Endothelial cell of umbilical vein (primary cell): ENCODE measurements around the gene POU6F1. TPM values are rescaled to one million over a fixed set of nuclear protein-coding genes. Genes with fewer than 3 reads are reported as not detected.

ENCODE experiments used
- BruUV-seq: library from RNA; stranded (reverse); fragments of 400-500 nt; replicated peaks from 2 replicates; lab custom pipeline; 2021; lab: Mats Ljungman, UMichigan
- CTCF ChIA-PET: fragments of 300-600, 350-600 bp; sonication (Branson Sonifier 250); formaldehyde crosslinking; loops from one replicate; lab custom pipeline; 2021; ENCODE audit warnings: antibody characterized with exemption, inconsistent platforms; lab: Charles Lee
- POLR2A ChIA-PET: fragments of 300-600, 350-600 bp; sonication (Branson Sonifier 250); formaldehyde crosslinking; loops from one replicate; lab custom pipeline; 2021; ENCODE audit warnings: antibody characterized with exemption, inconsistent platforms; lab: Charles Lee
- DNase-seq: peaks from one replicate; pipeline ENCODE4 v3.0.0-alpha.2; 2011; ENCODE audit warnings: low read depth, low spot score
- FAIRE-seq: peaks from 2 replicates; lab custom pipeline; 2011; peaks lifted over from hg19 to GRCh38; lab: Jason Lieb, UNC
- H2AFZ ChIP-seq: 2 replicates; pipeline ENCODE4 v1.6.0; 2012; ENCODE audit warnings: low read depth, low read length, control low read depth, inconsistent platforms
- H3K27ac ChIP-seq: 2 replicates; pipeline ENCODE4 v1.5.1; 2011; ENCODE audit warnings: low read depth, mild to moderate bottlenecking, control low read depth, low read length, moderate library complexity; ENCODE audit not compliant: insufficient read depth
- H3K27me3 ChIP-seq, 2 experiments: 2 replicates each; pipeline versions ENCODE4 v1.6.0 to v1.6.1; 2011; ENCODE audit warnings: low read length in 2 of 2, mixed read lengths in 1 of 2; ENCODE audit not compliant: control insufficient read depth in 2 of 2, insufficient read depth in 2 of 2
- H3K36me3 ChIP-seq, 2 experiments: 2 replicates in 1 of 2; 3 replicates in 1 of 2; pipeline ENCODE4 v1.5.1; 2011; ENCODE audit warnings: low read length in 2 of 2, mild to moderate bottlenecking in 1 of 2, moderate library complexity in 1 of 2; ENCODE audit not compliant: control insufficient read depth in 2 of 2, insufficient read depth in 2 of 2; ENCODE audit errors: extremely low read depth in 1 of 2
- H3K4me1 ChIP-seq: 3 replicates; pipeline ENCODE4 v1.5.1; 2011; ENCODE audit warnings: mild to moderate bottlenecking, low read length; ENCODE audit not compliant: control insufficient read depth, insufficient read depth; ENCODE audit errors: extremely low read depth
- H3K4me2 ChIP-seq: 2 replicates; pipeline ENCODE4 v1.6.1; 2011; ENCODE audit warnings: low read length, control low read depth, mixed read lengths; ENCODE audit not compliant: insufficient read depth
- H3K4me3 ChIP-seq, 3 experiments: fragments of 200-600 bp in 1 of 3; sonication (generic), shearing (Covaris generic) in 1 of 3; replicated peaks in 1 of 3; 2 replicates each; pipeline ENCODE4 v1.5.1; 2011 to 2016; ENCODE audit warnings: control low read depth in 3 of 3, low read length in 3 of 3, mild to moderate bottlenecking in 2 of 3, inconsistent platforms in 1 of 3, low read depth in 1 of 3, moderate library complexity in 1 of 3; ENCODE audit not compliant: insufficient read depth in 1 of 3
- H3K79me2 ChIP-seq: 2 replicates; pipeline ENCODE4 v1.6.0; 2012; ENCODE audit warnings: low read length, inconsistent platforms; ENCODE audit not compliant: control insufficient read depth, insufficient read depth
- H3K9ac ChIP-seq: replicated peaks from 2 replicates; pipeline ENCODE3; 2011; ENCODE audit warnings: low read length, control low read depth; ENCODE audit not compliant: insufficient read depth; ENCODE audit errors: extremely low read depth
- H3K9me1 ChIP-seq: replicated peaks from 3 replicates; pipeline ENCODE4 v1.6.0; 2011; ENCODE audit warnings: mild to moderate bottlenecking, low read length; ENCODE audit not compliant: control insufficient read depth, insufficient read depth; ENCODE audit errors: extremely low read depth
- H3K9me3 ChIP-seq: replicated peaks from 2 replicates; pipeline ENCODE4 v1.5.1; 2012; ENCODE audit warnings: low read length, inconsistent platforms; ENCODE audit not compliant: control insufficient read depth, insufficient read depth
- H4K20me1 ChIP-seq: replicated peaks from 2 replicates; pipeline ENCODE3; 2011; ENCODE audit warnings: mild to moderate bottlenecking, low read length; ENCODE audit not compliant: control insufficient read depth, insufficient read depth; ENCODE audit errors: extremely low read depth
- CTCF ChIP-seq, 2 donors: IDR thresholded peaks; 1 replicate in 1 of 2; 2 replicates in 1 of 2; pipeline ENCODE4 v1.5.1; 2011; ENCODE audit warnings: low read length in 2 of 2, mild to moderate bottlenecking in 2 of 2, moderate library complexity in 2 of 2, control low read depth in 1 of 2, inconsistent platforms in 1 of 2, low read depth in 1 of 2; ENCODE audit not compliant: insufficient read depth in 1 of 2; ENCODE audit errors: extremely low read depth in 1 of 2
- EZH2 ChIP-seq: IDR thresholded peaks from 2 replicates; pipeline ENCODE4 v1.6.1; 2012; ENCODE audit warnings: borderline replicate concordance, low read depth, mild to moderate bottlenecking, moderate library complexity, low read length, inconsistent platforms; ENCODE audit not compliant: severe bottlenecking
- FOS ChIP-seq: IDR thresholded peaks from 2 replicates; pipeline ENCODE4 v1.6.1; 2011; ENCODE audit warnings: mild to moderate bottlenecking, low read length, moderate library complexity, borderline replicate concordance; ENCODE audit not compliant: insufficient read depth
- GATA2 ChIP-seq: IDR thresholded peaks from 2 replicates; pipeline ENCODE4 v1.7.0; 2011; ENCODE audit warnings: low read depth, mild to moderate bottlenecking, moderate library complexity, mixed read lengths, low read length; ENCODE audit not compliant: insufficient read length, insufficient read depth
- JUN ChIP-seq: IDR thresholded peaks from 2 replicates; pipeline ENCODE4 v1.6.1; 2011; ENCODE audit warnings: borderline replicate concordance, low read depth; ENCODE audit not compliant: insufficient read length, insufficient read depth
- MYC ChIP-seq: IDR thresholded peaks from one replicate; pipeline ENCODE4 v1.6.1; 2011; ENCODE audit warnings: mild to moderate bottlenecking, low read depth, low read length
- POLR2A ChIP-seq: IDR thresholded peaks from 2 replicates; pipeline ENCODE4 v1.6.1; 2012; ENCODE audit warnings: low read depth, mild to moderate bottlenecking, control low read depth, low read length
- POLR2AphosphoS5 ChIP-seq: IDR thresholded peaks from 2 replicates; pipeline ENCODE4 v1.6.1; 2012; ENCODE audit warnings: low read depth, mild to moderate bottlenecking, control low read depth, low read length, moderate library complexity; ENCODE audit not compliant: insufficient read depth
- dilution Hi-C: fragments of 300-500 bp; cut with MboI; formaldehyde crosslinking; loops from one replicate; pipeline ENCODE4 v1.15.0; 2019; ENCODE audit warnings: low sequenced_read_pairs; ENCODE audit not compliant: extremely low pct_ligation_motif_present
- intact Hi-C: fragments of 100-400 bp; cut with micrococcal nuclease; formaldehyde crosslinking; loops from one replicate; pipeline ENCODE4 v1.10.0; 2022
- polyA plus RNA-seq, 4 experiments: library from polyadenylated mRNA; depleted of rRNA in 3 of 4; stranded (reverse) in 3 of 4; unstranded in 1 of 4; fragments of >200 nt; gene quantifications; 2 replicates each; pipeline versions ENCODE4 v1.2.1 to v1.2.3, GENCODE V29; 2011 to 2012; ENCODE audit warnings: missing spikeins in 1 of 4
- total RNA-seq: library from RNA; stranded (reverse); gene quantifications from 2 replicates; pipeline ENCODE4 v1.2.3, GENCODE V29; 2021

Gene POU6F1
- total and polyA plus RNA-seq, 2 donors (not counting 3 experiments of a cell fraction or from before 2014, with no cell fraction given), result 5.4 to 14.4 TPM

GRCh38 chr12:51219322-51219721 lies 1.5 kb upstream of the POU6F1 start:
- DNase-seq (no peak), FAIRE-seq (no peak)
- Histone ChIP-seq H3K4me2 (peak overlapping the region; percentile 84), H3K9me3 (no peaks in the 10 kb centered on the region), H3K4me1 (peaks cover 16% of the 10 kb centered on the region), H2AFZ (peak overlapping the region; percentile 45), H3K27ac (no peak overlapping the region), H3K36me3 (no peaks in the 10 kb centered on the region), H4K20me1 (no peaks in the 10 kb centered on the region), H3K9me1 (no peaks in the 10 kb centered on the region), H3K79me2 (no peaks in the 10 kb centered on the region), H3K9ac (no peak overlapping the region), H3K27me3 (no peaks in the 10 kb centered on the region), H3K4me3 (no peak overlapping the region)
- ChIA-PET CTCF (interaction anchor here (1.2 to 2.4 kb wide), 4 partner anchors 10 to 122 kb away, joined by 3 to 27 read pairs (median 7); no protein-coding TSS in a partner anchor), POLR2A (interaction anchor here (0.9 kb wide), 1 partner anchor 136 kb away, joined by 3 read pairs; the partner anchor contains the start of gene CSRNP2)
- intact Hi-C loops, result loop anchor here (2.0 to 5.0 kb wide), 3 partner anchors 19 to 137 kb away; partner anchors contain the start of genes CSRNP2, DAZAP2 and SMAGP
- no TSS peak for BruUV-seq
- TF ChIP-seq JUN (no peak), FOS (no peak), GATA2 (no peak), MYC (no peak), CTCF (IDR thresholded peaks at IDR 0.05; ENCODE audit: extremely low read depth in 1 of 2, insufficient read depth in 1 of 2, low read depth in 1 of 2, low read length in 2 of 2) (no peak), EZH2 (no peak), POLR2A (no peak), POLR2AphosphoS5 (no peak)
- dilution Hi-C loops, result no loop called here
